Astrocyte (in vitro differentiated cells and primary cell): ENCODE measurements around the gene HGFAC. TPM values are rescaled to one million over a fixed set of nuclear protein-coding genes. Genes with fewer than 3 reads are reported as not detected.

Experiments
- DNase-seq: peaks from one replicate; pipeline ENCODE4 v3.0.0-alpha.2; 2010; ENCODE audit warnings: low read depth
- FAIRE-seq: peaks from 2 replicates; lab custom pipeline; 2011; peaks lifted over from hg19 to GRCh38; lab: Jason Lieb, UNC
- H2AFZ ChIP-seq: 2 replicates; pipeline ENCODE4 v1.6.0; 2012; ENCODE audit warnings: low read depth, low read length, inconsistent platforms
- H3K27ac ChIP-seq: 2 replicates; pipeline ENCODE4 v1.5.1; 2011; ENCODE audit warnings: low read depth, low read length, inconsistent platforms
- H3K27me3 ChIP-seq: 2 replicates; pipeline ENCODE4 v1.6.0; 2011; ENCODE audit warnings: low read length, inconsistent platforms; ENCODE audit not compliant: insufficient read depth
- H3K36me3 ChIP-seq: 2 replicates; pipeline ENCODE4 v1.5.1; 2011; ENCODE audit warnings: low read length, inconsistent platforms; ENCODE audit not compliant: insufficient read depth
- H3K4me1 ChIP-seq: 2 replicates; pipeline ENCODE4 v1.5.1; 2011; ENCODE audit warnings: low read length, inconsistent platforms; ENCODE audit not compliant: insufficient read depth
- H3K4me2 ChIP-seq: 2 replicates; pipeline ENCODE4 v1.6.0; 2012; ENCODE audit warnings: low read length, inconsistent platforms
- H3K4me3 ChIP-seq: 2 replicates; pipeline ENCODE4 v1.5.1; 2011; ENCODE audit warnings: low read depth, mild to moderate bottlenecking, low read length, inconsistent platforms; ENCODE audit not compliant: insufficient read depth
- H3K79me2 ChIP-seq: 2 replicates; pipeline ENCODE4 v1.6.0; 2012; ENCODE audit warnings: mild to moderate bottlenecking, low read length, inconsistent platforms; ENCODE audit not compliant: insufficient read depth
- H3K9ac ChIP-seq: 2 replicates; pipeline ENCODE4 v1.6.0; 2012; ENCODE audit warnings: mild to moderate bottlenecking, low read length, inconsistent platforms
- H3K9me3 ChIP-seq: 2 replicates; pipeline ENCODE4 v1.5.1; 2012; ENCODE audit warnings: low read depth, mild to moderate bottlenecking, low read length, inconsistent platforms; ENCODE audit not compliant: insufficient read depth
- H4K20me1 ChIP-seq: 2 replicates; pipeline ENCODE4 v1.6.0; 2012; ENCODE audit warnings: low read length, inconsistent platforms; ENCODE audit not compliant: insufficient read depth
- H3K27ac Mint-ChIP-seq: one replicate; pipeline ENCODE4 v1.8.0; 2021; ENCODE audit warnings: mild to moderate bottlenecking, mixed read lengths; ENCODE audit not compliant: unreplicated experiment
- H3K27me3 Mint-ChIP-seq: one replicate; pipeline ENCODE4 v1.8.0; 2021; ENCODE audit warnings: low read depth, mixed read lengths; ENCODE audit not compliant: unreplicated experiment
- H3K36me3 Mint-ChIP-seq: one replicate; pipeline ENCODE4 v1.8.0; 2021; ENCODE audit warnings: low read depth, mixed read lengths; ENCODE audit not compliant: unreplicated experiment
- H3K4me1 Mint-ChIP-seq: one replicate; pipeline ENCODE4 v1.8.0; 2021; ENCODE audit warnings: low read depth, mixed read lengths; ENCODE audit not compliant: unreplicated experiment
- H3K4me3 Mint-ChIP-seq: one replicate; pipeline ENCODE4 v1.8.0; 2021; ENCODE audit warnings: mild to moderate bottlenecking, moderate library complexity, mixed read lengths; ENCODE audit not compliant: unreplicated experiment
- H3K9me3 Mint-ChIP-seq: one replicate; pipeline ENCODE4 v1.8.0; 2021; ENCODE audit warnings: mild to moderate bottlenecking, mixed read lengths; ENCODE audit not compliant: unreplicated experiment
- CTCF ChIP-seq: IDR thresholded peaks from 2 replicates; pipeline ENCODE4 v1.5.1; 2011; ENCODE audit warnings: low read depth, mild to moderate bottlenecking, inconsistent platforms, low read length, moderate library complexity; ENCODE audit not compliant: insufficient read depth
- EZH2 ChIP-seq: IDR thresholded peaks from 2 replicates; pipeline ENCODE4 v1.6.1; 2012; ENCODE audit warnings: mild to moderate bottlenecking, low read length, inconsistent platforms; ENCODE audit not compliant: insufficient read depth
- total RNA-seq: library from RNA; stranded (reverse); gene quantifications from 2 replicates; pipeline ENCODE4 v1.2.1, GENCODE V29; 2021

HGFAC gene
- total RNA-seq, 1 donor from 2014 or later: 0.52 TPM

GRCh38 chr4:3473181-3473950 lies 31.6 kb downstream of the HGFAC start:
- Histone ChIP-seq H3K27ac (no peak overlapping the region), H3K9ac (no peak overlapping the region), H4K20me1 (no peaks in the 10 kb centered on the region), H3K27me3 (peaks cover 9% of the 10 kb centered on the region), H3K9me3 (peaks cover 4% of the 10 kb centered on the region), H3K4me2 (no peak overlapping the region), H2AFZ (no peak overlapping the region), H3K79me2 (no peaks in the 10 kb centered on the region), H3K36me3 (no peaks in the 10 kb centered on the region), H3K4me3 (no peak overlapping the region), H3K4me1 (no peaks in the 10 kb centered on the region)
- Mint-ChIP-seq H3K27ac (no peak overlapping the region), H3K27me3 (peaks cover 40% of the 10 kb centered on the region), H3K4me3 (no peak overlapping the region), H3K9me3 (no peaks in the 10 kb centered on the region), H3K4me1 (no peaks in the 10 kb centered on the region), H3K36me3 (no peaks in the 10 kb centered on the region)
- DNase-seq (no peak), FAIRE-seq (no peak)
- TF ChIP-seq EZH2 (no peak), CTCF (no peak)

GRCh38 chr4:3473996-3474765 lies 32.4 kb downstream of the HGFAC start:
- no peaks in the 10 kb centered on the region for H3K79me2 ChIP-seq
- FAIRE-seq (no peak), DNase-seq (no peak)
- H3K9me3 Mint-ChIP-seq: no peaks in the 10 kb centered on the region
- no peaks in the 10 kb centered on the region for H4K20me1 ChIP-seq
- no peak overlapping the region for H3K27ac ChIP-seq
- H3K9ac ChIP-seq: no peak overlapping the region
- H3K27me3 ChIP-seq: peaks cover 7% of the 10 kb centered on the region
- no peak overlapping the region for H2AFZ ChIP-seq
- H3K36me3 Mint-ChIP-seq: no peaks in the 10 kb centered on the region
- TF ChIP-seq CTCF (no peak), EZH2 (no peak)
- H3K4me2 ChIP-seq: no peak overlapping the region
- H3K4me3 Mint-ChIP-seq: no peak overlapping the region
- H3K27me3 Mint-ChIP-seq: peaks cover 41% of the 10 kb centered on the region
- no peak overlapping the region for H3K27ac Mint-ChIP-seq
- no peaks in the 10 kb centered on the region for H3K9me3 ChIP-seq
- no peaks in the 10 kb centered on the region for H3K36me3 ChIP-seq
- no peaks in the 10 kb centered on the region for H3K4me1 Mint-ChIP-seq
- no peak overlapping the region for H3K4me3 ChIP-seq
- H3K4me1 ChIP-seq: no peaks in the 10 kb centered on the region
